Transverse colon (tissue), 4 donors: ENCODE measurements around the gene TREM2.

ENCODE experiments used
- CTCF ChIP-seq, 5 experiments: fragments of 200-600 bp in 3 of 5; fragments of 450-650 bp in 2 of 5; sonication (generic) in 3 of 5; IDR thresholded peaks; 1 replicate in 2 of 5; 2 replicates in 3 of 5; pipeline ENCODE4 v1.5.1; 2016 to 2017; ENCODE audit warnings: antibody characterized with exemption in 5 of 5, inconsistent platforms in 3 of 5, mild to moderate bottlenecking in 2 of 5, moderate library complexity in 1 of 5
- EP300 ChIP-seq: sonication (generic); formaldehyde crosslinking; IDR thresholded peaks from one replicate; pipeline ENCODE4 v1.6.1; 2017; ENCODE audit warnings: antibody characterized with exemption, low read depth
- POLR2A ChIP-seq: fragments of 450-650 bp; IDR thresholded peaks from one replicate; pipeline ENCODE4 v1.6.1; 2016; ENCODE audit warnings: antibody characterized with exemption, mild to moderate bottlenecking, moderate library complexity
- POLR2AphosphoS5 ChIP-seq, 3 donors: sonication (generic); formaldehyde crosslinking; IDR thresholded peaks; one replicate each; pipeline ENCODE4 v1.6.1; 2016; ENCODE audit warnings: antibody characterized with exemption in 3 of 3

- TF ChIP-seq CTCF (IDR thresholded peaks at IDR 0.05) (no peak), POLR2A (no peak), POLR2AphosphoS5 (IDR thresholded peaks at IDR 0.05) (no peak), EP300 (no peak)
Observed at GRCh38 chr6:41177287-41177686, 14.4 kb upstream of the TREM2 start.
